GM19238 (cell line): Measurements from ENCODE around the gene TMEM33.
"Not testable (repeated sequence)": the region's sequence is repeated elsewhere in the genome, so short reads cannot be mapped to it uniquely, and the experiment has no call there.

Experiments used
- DNase-seq: peaks from one replicate; pipeline ENCODE4 v3.0.0; 2011; ENCODE audit warnings: low spot score; ENCODE audit not compliant: insufficient read length

Gene TMEM33

GRCh38 chr4:41934901-41935651 lies at the start of gene TMEM33:
TMEM33 (plus strand) TSS chr4:41935429; CDS start chr4:41935485, 56 bp downstream.
- DNase-seq, result peak; percentile 72

GRCh38 chr4:41885456-41885855 lies 49.8 kb upstream of the TMEM33 start:
- no peak for DNase-seq

- DNase-seq, result no peak
Measured at GRCh38 chr4:41887277-41887676, 48.0 kb upstream of the TMEM33 start.

GRCh38 chr4:41887821-41888686 lies 47.2 kb upstream of the TMEM33 start:
- no peak for DNase-seq

GRCh38 chr4:41888687-41889074 lies 46.5 kb upstream of the TMEM33 start:
- no peak for DNase-seq

GRCh38 chr4:41889317-41889716 lies 45.9 kb upstream of the TMEM33 start:
- no peak for DNase-seq

GRCh38 chr4:41890085-41890484 lies 45.1 kb upstream of the TMEM33 start:
- DNase-seq, result no peak

- DNase-seq, result no peak
Measured at GRCh38 chr4:41896648-41897047, 38.6 kb upstream of the TMEM33 start.

GRCh38 chr4:41897698-41898097 lies 37.5 kb upstream of the TMEM33 start:
- DNase-seq, result no peak

GRCh38 chr4:41909136-41909535 lies 26.1 kb upstream of the TMEM33 start:
- DNase-seq, result not testable (repeated sequence)

- DNase-seq, result no peak
Measured at GRCh38 chr4:41912546-41912945, 22.7 kb upstream of the TMEM33 start.

GRCh38 chr4:41913509-41913908 lies 21.7 kb upstream of the TMEM33 start:
- DNase-seq, result no peak

GRCh38 chr4:41918278-41918677 lies 17.0 kb upstream of the TMEM33 start:
- no peak for DNase-seq

- DNase-seq, result not testable (repeated sequence)
Measured at GRCh38 chr4:41920416-41920815, 14.8 kb upstream of the TMEM33 start.

GRCh38 chr4:41921476-41921875 lies 13.8 kb upstream of the TMEM33 start:
- no peak for DNase-seq

- DNase-seq, result no peak
Measured at GRCh38 chr4:41927796-41928499, 7.3 kb upstream of the TMEM33 start.

GRCh38 chr4:41930139-41930831 lies 4.9 kb upstream of the TMEM33 start:
- DNase-seq, result no peak

- DNase-seq, result no peak
Measured at GRCh38 chr4:41932988-41933387, 2.2 kb upstream of the TMEM33 start.

- no peak for DNase-seq
Measured at GRCh38 chr4:41933997-41934503, 1.2 kb upstream of the TMEM33 start.

- no peak for DNase-seq
Measured at GRCh38 chr4:41934514-41934900, 722 bp upstream of the TMEM33 start.

- DNase-seq, result peak; percentile 2
Measured at GRCh38 chr4:41935652-41936021, 408 bp downstream of the TMEM33 start.
